GM19468 (cell line): Measurements from ENCODE around the gene COL28A1.

ENCODE experiments used
- ATAC-seq: cut with Tn5 transposase; IDR thresholded peaks from one replicate; pipeline ENCODE4 v1.9.1; 2021; ENCODE audit warnings: mild to moderate bottlenecking, moderate library complexity, moderate number of reproducible peaks; ENCODE audit not compliant: unreplicated experiment; ENCODE audit errors: extremely low read depth

COL28A1 gene

DNA sequence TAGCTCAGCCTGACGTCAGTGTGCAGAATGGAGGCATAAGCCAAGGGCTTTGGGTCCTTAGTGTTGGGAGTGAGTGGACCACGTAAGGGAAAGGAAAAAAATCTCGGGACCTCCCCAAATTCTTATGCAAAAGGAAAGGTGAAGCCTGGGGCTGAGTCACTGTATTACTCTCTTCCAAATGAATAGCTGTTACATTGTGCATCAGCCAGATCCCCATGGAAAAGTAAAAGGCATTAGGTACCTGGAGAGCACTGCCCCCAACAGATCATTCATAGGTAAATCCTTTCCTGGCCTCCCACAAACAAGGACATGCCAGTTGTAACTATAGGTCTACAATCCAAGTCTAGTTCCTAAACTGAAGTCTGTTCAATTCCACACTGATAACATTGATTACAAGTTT is 182.8 kb downstream of the COL28A1 start:
- ATAC-seq = no peak

DNA sequence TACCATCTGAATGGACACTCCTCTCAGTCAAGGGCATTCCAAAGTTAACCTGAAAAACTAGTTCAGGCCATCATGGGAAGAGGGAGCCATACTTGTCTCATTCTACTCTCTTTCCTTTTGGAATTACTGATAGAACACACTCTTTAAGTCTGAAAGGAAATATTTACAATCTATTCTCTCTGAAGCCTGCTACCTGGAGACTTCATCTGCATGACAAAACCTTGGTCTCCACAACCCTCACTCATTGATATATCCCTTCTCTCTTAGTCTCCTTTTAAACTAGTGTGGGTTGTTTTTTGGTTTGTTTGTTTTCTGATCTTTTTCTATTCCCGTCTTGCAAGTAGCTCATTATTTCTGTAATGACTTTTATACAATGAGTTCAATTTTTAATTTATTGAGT is 183.8 kb downstream of the COL28A1 start:
- no peak for ATAC-seq

GRCh38 chr7:7351156-7351555 is 184.5 kb downstream of the COL28A1 start:
- ATAC-seq = no peak

- ATAC-seq = no peak
Observed at GRCh38 chr7:7349156-7349555, 186.5 kb downstream of the COL28A1 start.

GRCh38 chr7:7347045-7347444 is 188.6 kb downstream of the COL28A1 start:
- ATAC-seq = no peak

DNA sequence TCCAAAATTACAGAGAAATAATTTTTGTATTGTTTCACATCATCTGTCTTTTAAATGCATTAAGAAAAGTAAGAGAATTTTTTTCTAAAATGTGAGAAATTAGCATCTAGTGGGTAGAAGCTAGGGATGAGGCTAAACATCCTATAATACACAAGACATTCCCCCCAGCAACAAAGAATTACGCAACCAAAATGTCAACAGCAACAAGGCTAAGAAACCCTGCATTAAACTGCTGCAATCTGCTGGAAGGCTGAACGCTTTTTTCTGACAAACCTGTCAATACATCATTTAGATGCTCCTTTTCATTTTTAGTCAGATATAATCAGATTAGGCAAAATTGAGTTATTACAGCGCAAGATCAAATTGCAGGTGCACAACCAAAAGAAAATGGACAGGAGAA is 191.1 kb downstream of the COL28A1 start:
- no peak for ATAC-seq

DNA sequence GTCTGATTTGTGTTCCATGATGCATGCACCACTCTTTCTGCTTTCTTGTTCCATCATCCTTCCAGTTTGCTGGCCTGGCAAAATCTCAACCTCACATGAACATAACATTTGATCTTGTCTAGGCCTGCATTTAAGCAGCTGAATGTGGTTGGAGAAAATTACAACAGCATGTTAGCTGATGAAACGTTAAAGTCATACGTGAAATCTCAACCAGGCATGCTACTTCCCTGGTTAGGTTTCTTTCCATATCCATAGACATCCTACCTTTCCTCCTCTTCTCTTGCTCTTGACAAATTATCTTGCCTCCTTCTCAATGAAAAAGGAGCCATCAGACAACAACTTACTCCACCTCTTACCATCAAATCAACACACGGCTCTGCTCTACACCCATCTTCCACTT is 199.8 kb downstream of the COL28A1 start:
- no peak for ATAC-seq

- ATAC-seq = no peak
Observed at GRCh38 chr7:7335215-7335614, 200.5 kb downstream of the COL28A1 start.

DNA sequence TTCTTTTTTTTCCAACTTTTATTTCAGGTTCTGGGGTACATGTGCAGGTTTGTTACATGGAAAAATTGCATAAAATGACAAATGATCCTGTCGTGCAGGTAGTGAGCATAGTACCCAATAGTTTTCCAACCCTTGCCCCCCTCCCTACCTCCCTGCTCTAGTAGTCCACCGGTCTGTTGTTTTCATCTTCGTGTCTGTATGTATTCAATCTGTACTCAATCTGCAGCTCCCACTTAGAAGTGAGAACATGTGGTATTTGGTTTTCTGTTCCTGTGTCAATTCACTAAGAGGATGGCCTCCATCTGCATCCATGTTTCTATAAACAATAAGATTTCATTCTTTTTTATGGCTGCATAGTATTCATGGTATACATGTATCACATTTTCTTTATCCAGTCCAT is 202.1 kb downstream of the COL28A1 start:
- no peak for ATAC-seq

GRCh38 chr7:7331523-7331922 is 204.2 kb downstream of the COL28A1 start:
- ATAC-seq = no peak

GRCh38 chr7:7330997-7331396 is 204.7 kb downstream of the COL28A1 start:
- no peak for ATAC-seq

GRCh38 chr7:7329326-7329725 is 206.3 kb downstream of the COL28A1 start:
- no peak for ATAC-seq

- ATAC-seq = no peak
Observed at GRCh38 chr7:7327423-7327822, 208.2 kb downstream of the COL28A1 start.

DNA sequence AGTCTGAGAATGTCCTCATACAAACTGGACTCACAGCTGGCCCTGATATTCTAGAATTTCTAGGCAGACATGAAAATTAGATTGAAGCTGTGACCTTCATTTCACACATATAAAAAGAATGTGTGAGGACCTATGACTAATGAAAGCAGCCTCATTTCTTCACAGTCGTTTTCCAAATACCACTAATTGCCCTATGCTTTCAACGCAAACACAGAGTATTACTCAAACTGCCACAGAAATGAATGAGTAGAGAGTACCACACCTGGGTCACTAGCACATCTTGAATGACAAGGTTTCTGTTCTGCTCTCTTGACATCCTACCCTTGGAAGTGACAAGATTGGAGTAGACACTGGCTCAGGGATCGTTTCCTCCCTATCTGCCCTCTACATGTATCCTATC is 211.0 kb downstream of the COL28A1 start:
- ATAC-seq = no peak

GRCh38 chr7:7323921-7324320 is 211.8 kb downstream of the COL28A1 start:
- ATAC-seq = no peak

DNA sequence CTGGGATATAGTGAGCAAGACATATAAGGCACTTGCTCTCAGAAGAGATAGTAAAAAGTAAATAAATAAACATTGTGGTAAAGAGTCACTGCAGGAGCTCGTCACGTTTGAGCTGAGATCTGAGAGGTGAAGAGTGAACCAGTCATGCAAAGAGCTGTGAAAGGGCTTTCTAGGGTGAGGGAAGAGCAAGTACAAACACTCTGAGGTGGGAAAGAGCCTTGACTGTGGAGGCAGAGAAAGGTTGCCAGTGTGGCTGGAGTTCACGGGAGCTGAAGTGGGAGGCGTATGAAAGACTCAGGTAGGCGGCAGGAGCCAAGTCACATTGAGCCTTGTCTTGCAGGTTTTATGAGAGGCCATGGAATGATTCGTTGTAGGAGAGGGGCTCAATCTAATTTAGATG is 212.3 kb downstream of the COL28A1 start:
- no peak for ATAC-seq

GRCh38 chr7:7321681-7322080 is 214.0 kb downstream of the COL28A1 start:
- peak; percentile 75 for ATAC-seq

- no peak for ATAC-seq
Observed at GRCh38 chr7:7318601-7319000, 217.1 kb downstream of the COL28A1 start.

DNA sequence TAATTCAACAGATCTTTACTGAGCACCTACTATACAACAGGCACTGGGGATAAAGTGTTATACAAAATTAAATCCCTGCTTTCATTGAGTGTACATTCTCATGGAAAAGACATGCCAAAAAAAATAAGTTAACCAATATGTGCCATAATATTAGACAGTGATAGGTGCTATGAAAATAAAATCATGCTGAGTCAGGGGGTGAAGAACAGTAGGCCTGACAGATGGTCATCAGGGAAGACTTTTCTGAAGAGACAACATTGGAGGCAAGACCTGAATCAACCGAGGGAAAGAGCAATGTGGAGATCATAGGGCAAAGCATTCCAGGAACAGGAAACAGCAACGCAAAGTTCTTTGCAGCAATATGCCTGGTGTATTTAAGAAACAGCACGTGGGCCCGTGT is 217.8 kb downstream of the COL28A1 start:
- ATAC-seq = no peak

DNA sequence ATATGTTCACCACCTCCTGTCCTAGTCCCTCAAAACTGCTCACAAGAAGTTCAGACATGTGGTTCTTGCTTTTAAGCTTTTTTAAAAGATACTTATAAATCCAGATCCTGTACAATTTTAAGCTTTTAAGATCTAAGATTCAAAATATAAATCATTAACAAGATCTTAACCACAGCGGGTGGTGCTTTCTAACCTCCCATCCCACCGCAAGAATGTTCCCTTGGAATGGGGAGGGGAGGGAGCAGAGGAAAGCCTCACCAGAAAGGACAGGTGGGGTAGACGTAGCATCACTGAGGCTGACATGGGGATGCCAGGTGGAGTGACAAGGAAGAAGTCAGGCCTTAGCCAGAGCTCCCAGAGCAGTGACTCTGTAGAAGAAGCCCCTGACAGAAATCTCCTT is 219.8 kb downstream of the COL28A1 start:
- no peak for ATAC-seq

DNA sequence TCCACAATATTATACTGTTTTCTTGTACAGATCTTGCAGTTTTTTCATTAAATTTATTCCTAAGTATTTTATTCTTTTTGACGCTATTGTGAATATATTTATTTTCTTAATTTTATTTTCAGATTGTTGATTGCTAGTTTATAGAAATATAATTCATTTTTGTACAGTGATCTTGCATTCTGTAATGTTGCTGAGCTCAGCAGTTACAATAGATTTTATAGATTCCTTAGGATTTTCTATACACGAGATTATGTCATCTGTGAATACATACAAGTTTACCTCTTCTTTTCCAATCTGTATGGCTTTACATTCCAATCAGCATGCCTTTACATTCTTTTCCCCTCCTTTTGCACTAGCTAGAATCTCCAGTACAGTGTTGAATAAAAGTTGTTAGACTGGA is 223.3 kb downstream of the COL28A1 start:
- ATAC-seq = no peak

- ATAC-seq = no peak
Observed at GRCh38 chr7:7311001-7311400, 224.7 kb downstream of the COL28A1 start.

GRCh38 chr7:7309203-7309602 is 226.5 kb downstream of the COL28A1 start:
- no peak for ATAC-seq
